ENCODE measurements around the gene IL1R1.

IL1R1 gene

GRCh38 chr2:102206666-102207341, 64.3 kb downstream of the IL1R1 start:
- DNase-seq (ENCODE audit: low read depth): no peak

- DNase-seq (ENCODE audit: low read depth): no peak
Observed at GRCh38 chr2:102208774-102209173, 66.2 kb downstream of the IL1R1 start.

GRCh38 chr2:102209474-102209873, 66.9 kb downstream of the IL1R1 start:
- no peak for DNase-seq (ENCODE audit: low read depth)

GRCh38 chr2:102217032-102217431, 74.5 kb downstream of the IL1R1 start:
- DNase-seq (ENCODE audit: low read depth): no peak

- DNase-seq (ENCODE audit: low read depth): no peak
Observed at GRCh38 chr2:102224824-102225739, 82.5 kb downstream of the IL1R1 start.

- DNase-seq (ENCODE audit: low read depth): no peak
Observed at GRCh38 chr2:102226171-102226570, 83.6 kb downstream of the IL1R1 start.

- DNase-seq (ENCODE audit: low read depth): no peak
Observed at GRCh38 chr2:102226612-102227391, 84.3 kb downstream of the IL1R1 start.

- DNase-seq (ENCODE audit: low read depth): no peak
Observed at GRCh38 chr2:102229141-102229769, 86.7 kb downstream of the IL1R1 start.
